ENCODE data around the gene LRBA. TPM values are rescaled to one million over a fixed set of nuclear protein-coding genes. Genes with fewer than 3 reads are reported as not detected.
"Not testable (repeated sequence)": the region's sequence is repeated elsewhere in the genome, so short reads cannot be mapped to it uniquely, and the experiment has no call there.

LRBA gene
- polyA plus RNA-seq, 1 experiment, result 23.4 TPM

DNA sequence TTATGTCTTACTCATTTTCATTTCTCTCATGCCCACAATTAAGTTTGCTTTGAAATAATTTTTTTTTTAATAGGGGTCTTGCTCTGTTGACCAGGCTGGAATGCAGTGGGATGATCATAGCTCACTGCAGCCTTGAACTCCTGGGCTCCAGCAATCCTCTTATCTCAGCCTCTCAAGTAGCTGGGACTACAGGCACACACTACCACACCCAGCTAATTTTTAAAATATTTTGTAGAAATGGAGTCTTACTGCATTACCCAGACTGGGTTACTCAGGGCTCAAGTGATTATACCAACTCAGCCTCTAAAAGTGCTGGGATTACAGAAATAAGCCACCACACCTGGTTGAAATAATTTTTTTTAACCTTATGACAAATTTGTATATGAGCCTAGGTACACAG lies 452.3 kb downstream of the LRBA start:
- ChIA-PET CTCF (no interaction called here), POLR2A (no interaction called here)
- H3K9me3 ChIP-seq (ENCODE audit: control insufficient read depth, insufficient read depth, low read length), result no peaks in the 10 kb centered on the region
- TF ChIP-seq, protein P1, sequence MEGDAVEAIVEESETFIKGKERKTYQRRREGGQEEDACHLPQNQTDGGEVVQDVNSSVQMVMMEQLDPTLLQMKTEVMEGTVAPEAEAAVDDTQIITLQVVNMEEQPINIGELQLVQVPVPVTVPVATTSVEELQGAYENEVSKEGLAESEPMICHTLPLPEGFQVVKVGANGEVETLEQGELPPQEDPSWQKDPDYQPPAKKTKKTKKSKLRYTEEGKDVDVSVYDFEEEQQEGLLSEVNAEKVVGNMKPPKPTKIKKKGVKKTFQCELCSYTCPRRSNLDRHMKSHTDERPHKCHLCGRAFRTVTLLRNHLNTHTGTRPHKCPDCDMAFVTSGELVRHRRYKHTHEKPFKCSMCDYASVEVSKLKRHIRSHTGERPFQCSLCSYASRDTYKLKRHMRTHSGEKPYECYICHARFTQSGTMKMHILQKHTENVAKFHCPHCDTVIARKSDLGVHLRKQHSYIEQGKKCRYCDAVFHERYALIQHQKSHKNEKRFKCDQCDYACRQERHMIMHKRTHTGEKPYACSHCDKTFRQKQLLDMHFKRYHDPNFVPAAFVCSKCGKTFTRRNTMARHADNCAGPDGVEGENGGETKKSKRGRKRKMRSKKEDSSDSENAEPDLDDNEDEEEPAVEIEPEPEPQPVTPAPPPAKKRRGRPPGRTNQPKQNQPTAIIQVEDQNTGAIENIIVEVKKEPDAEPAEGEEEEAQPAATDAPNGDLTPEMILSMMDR (IDR thresholded peaks at IDR 0.05; ENCODE audit: low read depth, low read length), result no peak
- H3K27ac ChIP-seq (ENCODE audit: low read depth, low read length), result no peak overlapping the region
- H3K4me3 ChIP-seq (ENCODE audit: low read depth, low read length), result no peak overlapping the region
- no peak for DNase-seq (ENCODE audit: low read depth, low spot score)
- no peaks in the 10 kb centered on the region for H3K27me3 ChIP-seq (ENCODE audit: control insufficient read depth, insufficient read depth, low read length)

DNA sequence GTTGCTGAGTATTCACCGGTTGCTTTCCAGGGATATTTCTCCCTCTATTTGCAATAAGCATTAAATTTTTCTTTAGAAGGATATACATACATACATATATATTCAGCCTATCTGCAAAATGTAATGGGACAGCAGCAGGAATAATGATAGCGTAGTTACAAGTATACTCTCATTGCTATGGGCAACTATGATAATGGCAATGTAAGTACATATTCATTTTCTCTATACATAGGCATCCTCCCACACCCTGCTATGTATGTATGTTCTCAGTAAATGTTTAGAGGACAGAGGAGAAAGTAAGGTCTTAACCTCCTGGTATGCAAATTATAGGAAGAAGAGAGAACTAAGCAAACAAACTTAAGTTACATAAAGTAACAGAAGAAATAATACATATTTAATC lies 452.8 kb downstream of the LRBA start:
- no peaks in the 10 kb centered on the region for H3K27me3 ChIP-seq (ENCODE audit: control insufficient read depth, insufficient read depth, low read length)
- ChIA-PET CTCF (no interaction called here), POLR2A (no interaction called here)
- no peak overlapping the region for H3K27ac ChIP-seq (ENCODE audit: low read depth, low read length)
- no peak for DNase-seq (ENCODE audit: low read depth, low spot score)
- H3K9me3 ChIP-seq (ENCODE audit: control insufficient read depth, insufficient read depth, low read length), result no peaks in the 10 kb centered on the region
- TF ChIP-seq, protein P1 (IDR thresholded peaks at IDR 0.05; ENCODE audit: low read depth, low read length), result no peak
- no peak overlapping the region for H3K4me3 ChIP-seq (ENCODE audit: low read depth, low read length)

DNA sequence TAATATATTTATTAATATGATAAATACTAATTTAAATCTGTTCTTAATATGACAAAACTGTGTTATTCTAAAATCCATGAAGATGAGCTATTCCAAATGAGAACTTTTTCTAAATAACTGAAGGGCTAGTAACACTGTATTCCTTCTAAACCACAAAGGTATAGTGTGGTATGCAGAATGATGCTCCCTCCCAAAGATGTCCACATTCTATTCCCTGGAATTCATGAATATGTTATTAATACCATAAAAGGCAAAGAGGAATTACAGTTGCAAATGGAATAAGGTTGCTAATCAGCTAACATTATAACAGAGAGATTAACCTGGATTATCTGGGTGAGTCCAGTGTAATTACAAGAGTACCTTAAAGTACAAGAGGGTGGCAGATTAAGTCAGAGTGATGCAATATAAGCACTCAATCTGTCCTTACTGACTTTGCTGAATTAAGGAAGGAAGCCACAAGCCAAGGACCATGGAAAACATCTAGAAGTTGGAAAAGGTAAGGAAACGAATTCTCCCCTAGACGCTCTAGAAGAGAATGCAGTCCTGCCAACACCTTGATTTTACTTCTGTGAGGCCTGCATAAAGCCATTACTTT lies 453.8 kb downstream of the LRBA start:
- no peak for DNase-seq (ENCODE audit: low read depth, low spot score)
- ChIA-PET POLR2A (no interaction called here), CTCF (no interaction called here)
- H3K27ac ChIP-seq (ENCODE audit: low read depth, low read length), result no peak overlapping the region
- no peak overlapping the region for H3K4me3 ChIP-seq (ENCODE audit: low read depth, low read length)
- no peaks in the 10 kb centered on the region for H3K27me3 ChIP-seq (ENCODE audit: control insufficient read depth, insufficient read depth, low read length)
- H3K9me3 ChIP-seq (ENCODE audit: control insufficient read depth, insufficient read depth, low read length), result no peaks in the 10 kb centered on the region
- TF ChIP-seq, protein P1 (IDR thresholded peaks at IDR 0.05; ENCODE audit: low read depth, low read length), result no peak

DNA sequence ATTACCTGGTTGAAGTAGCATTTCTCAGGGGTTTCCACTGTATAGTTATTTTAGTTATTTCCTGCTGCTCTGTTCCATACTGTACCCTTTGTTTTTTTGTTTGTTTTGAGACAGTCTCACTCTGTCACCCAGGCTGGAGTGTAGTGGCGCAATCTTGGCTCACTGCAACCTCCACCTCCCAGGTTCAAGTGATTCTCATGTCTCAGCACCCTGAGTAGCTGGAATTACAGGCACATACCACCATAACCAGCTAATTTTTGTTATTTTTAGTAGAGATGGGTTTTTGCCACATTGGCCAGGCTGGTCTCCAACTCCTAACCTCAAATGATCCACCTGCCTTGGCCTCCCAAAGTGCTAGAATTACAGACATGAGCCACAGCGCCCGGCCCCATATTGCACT lies 457.3 kb downstream of the LRBA start:
- H3K4me3 ChIP-seq (ENCODE audit: low read depth, low read length); POLR2A ChIA-PET; DNase-seq (ENCODE audit: low read depth, low spot score); H3K27ac ChIP-seq (ENCODE audit: low read depth, low read length); H3K9me3 ChIP-seq (ENCODE audit: control insufficient read depth, insufficient read depth, low read length); H3K27me3 ChIP-seq (ENCODE audit: control insufficient read depth, insufficient read depth, low read length): not testable (repeated sequence)
- CTCF ChIA-PET, result interaction anchor here (1.3 kb wide), 1 partner anchor 309 kb away, joined by 4 read pairs; no protein-coding TSS in a partner anchor

DNA sequence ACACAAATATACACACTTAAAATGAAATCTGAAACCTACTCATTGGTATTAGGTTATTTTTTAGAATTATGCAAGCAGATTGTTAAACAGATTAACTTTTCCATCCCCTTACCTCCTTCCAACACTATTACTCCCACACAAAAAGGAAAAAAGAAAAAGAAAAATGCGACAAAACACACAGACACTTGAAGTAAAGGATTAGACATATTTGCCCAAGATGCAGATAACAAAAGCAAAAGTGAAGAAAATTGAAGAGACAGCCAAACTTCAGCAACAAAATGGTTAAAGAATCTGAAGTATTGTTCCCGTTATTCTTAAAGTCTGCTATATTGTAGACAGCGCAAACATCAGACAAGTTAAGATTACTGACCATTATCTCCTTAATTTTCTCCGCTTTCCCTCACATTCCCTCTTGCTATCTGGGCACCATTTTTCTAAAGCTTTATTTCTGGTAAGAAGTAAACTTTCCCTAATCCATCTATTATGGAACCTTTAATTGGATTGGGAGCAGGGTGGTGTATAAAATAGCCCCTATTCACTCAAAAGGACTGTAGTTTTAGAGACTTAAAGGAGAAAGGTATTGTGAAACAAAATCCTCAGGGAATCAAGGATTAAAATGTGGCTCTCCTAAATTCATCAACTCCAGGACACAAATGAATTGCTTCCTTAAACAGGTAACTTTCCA lies 467.8 kb downstream of the LRBA start:
- DNase-seq (ENCODE audit: low read depth, low spot score), result no peak
- no peak overlapping the region for H3K4me3 ChIP-seq (ENCODE audit: low read depth, low read length)
- ChIA-PET POLR2A (no interaction called here), CTCF (no interaction called here)
- TF ChIP-seq, protein P1 (IDR thresholded peaks at IDR 0.05; ENCODE audit: low read depth, low read length), result no peak
- H3K27ac ChIP-seq (ENCODE audit: low read depth, low read length), result no peak overlapping the region
- H3K27me3 ChIP-seq (ENCODE audit: control insufficient read depth, insufficient read depth, low read length), result no peaks in the 10 kb centered on the region
- H3K9me3 ChIP-seq (ENCODE audit: control insufficient read depth, insufficient read depth, low read length), result no peaks in the 10 kb centered on the region

Data from AG04450 (cell line).